IMR-90 (cell line): Measurements from ENCODE around the gene MAML2. TPM values are rescaled to one million over a fixed set of nuclear protein-coding genes. Genes with fewer than 3 reads are reported as not detected.

Experiments used
- ATAC-seq: fragments of 200-7000 bp; cut with Tn5 transposase; 2 replicates; pipeline ENCODE4 v1.9.1; 2020; ENCODE audit warnings: low read depth, mild to moderate bottlenecking, moderate library complexity
- BruUV-seq: library from RNA; stranded (reverse); fragments of 400-500 nt; replicated peaks from 2 replicates; lab custom pipeline; 2021; lab: Mats Ljungman, UMichigan
- CTCF ChIA-PET: fragments of 300-600 bp; formaldehyde crosslinking; extraction: SDS; loops from one replicate; lab custom pipeline; 2021; ENCODE audit warnings: antibody characterized with exemption; lab: Yijun Ruan, JAX
- POLR2A ChIA-PET: fragments of 300-600 bp; sonication (Branson Sonifier 250); formaldehyde crosslinking; loops from one replicate; lab custom pipeline; 2022; ENCODE audit warnings: antibody characterized with exemption; ENCODE audit not compliant: unreplicated experiment; lab: Charles Lee
- DNase-seq: peaks from one replicate; pipeline ENCODE4 v3.0.0; 2013
- H2AFZ ChIP-seq: replicated peaks from 2 replicates; pipeline ENCODE3; 2013; ENCODE audit warnings: low read length, mild to moderate bottlenecking; ENCODE audit not compliant: poor library complexity
- H2AK5ac ChIP-seq: 2 replicates; pipeline ENCODE4 v1.6.1; 2013; ENCODE audit warnings: low read depth, low read length, inconsistent platforms
- H2AK9ac ChIP-seq: replicated peaks from 2 replicates; pipeline ENCODE3; 2013; ENCODE audit warnings: mild to moderate bottlenecking, low read depth, low read length, moderate library complexity; ENCODE audit not compliant: poor library complexity
- H2BK120ac ChIP-seq: 2 replicates; pipeline ENCODE4 v1.6.1; 2013; ENCODE audit warnings: low read depth, low read length, inconsistent platforms
- H2BK15ac ChIP-seq: 3 replicates; pipeline ENCODE4 v1.6.1; 2013; ENCODE audit warnings: low read depth, low read length, inconsistent platforms
- H2BK20ac ChIP-seq: 2 replicates; pipeline ENCODE4 v1.6.1; 2013; ENCODE audit warnings: low read depth, mild to moderate bottlenecking, inconsistent platforms, low read length, moderate library complexity
- H2BK5ac ChIP-seq: 2 replicates; pipeline ENCODE4 v1.6.1; 2013; ENCODE audit warnings: mild to moderate bottlenecking, low read depth, low read length, inconsistent platforms; ENCODE audit not compliant: poor library complexity, severe bottlenecking
- H3K14ac ChIP-seq: replicated peaks from 2 replicates; pipeline ENCODE4 v1.6.1; 2013; ENCODE audit warnings: low read depth, low read length, inconsistent platforms
- H3K18ac ChIP-seq: 2 replicates; pipeline ENCODE4 v1.6.1; 2013; ENCODE audit warnings: low read depth, low read length, control low read depth
- H3K23ac ChIP-seq: 2 replicates; pipeline ENCODE4 v1.6.1; 2013; ENCODE audit warnings: low read depth, low read length, inconsistent platforms
- H3K27ac ChIP-seq: 2 replicates; pipeline ENCODE4 v1.5.1; 2013; ENCODE audit warnings: mild to moderate bottlenecking, control low read depth, low read length; ENCODE audit not compliant: insufficient read depth
- H3K27me3 ChIP-seq: 2 replicates; pipeline ENCODE4 v1.6.1; 2013; ENCODE audit warnings: low read length; ENCODE audit not compliant: control insufficient read depth, insufficient read depth
- H3K36me3 ChIP-seq: 2 replicates; pipeline ENCODE4 v1.6.1; 2013; ENCODE audit warnings: low read length, mixed read lengths; ENCODE audit not compliant: control insufficient read depth, insufficient read depth
- H3K4ac ChIP-seq: 2 replicates; pipeline ENCODE4 v1.6.1; 2013; ENCODE audit warnings: low read depth, low read length, inconsistent platforms
- H3K4me1 ChIP-seq: 2 replicates; pipeline ENCODE4 v1.6.1; 2013; ENCODE audit warnings: low read length, mixed read lengths; ENCODE audit not compliant: control insufficient read depth, insufficient read depth
- H3K4me2 ChIP-seq: 2 replicates; pipeline ENCODE4 v1.6.1; 2013; ENCODE audit warnings: low read depth, mild to moderate bottlenecking, control low read depth, low read length, moderate library complexity
- H3K4me3 ChIP-seq: 2 replicates; pipeline ENCODE4 v1.5.1; 2013; ENCODE audit warnings: low read depth, mild to moderate bottlenecking, control low read depth, low read length, moderate library complexity; ENCODE audit not compliant: insufficient read depth
- H3K56ac ChIP-seq: 2 replicates; pipeline ENCODE4 v1.6.1; 2013; ENCODE audit warnings: low read length, inconsistent platforms; ENCODE audit not compliant: insufficient read depth; ENCODE audit errors: extremely low read depth
- H3K79me1 ChIP-seq, 2 experiments: 2 replicates each; pipeline ENCODE4 v1.6.1; 2013; ENCODE audit warnings: low read length in 2 of 2, inconsistent platforms in 1 of 2, low read depth in 1 of 2
- H3K9ac ChIP-seq: 2 replicates; pipeline ENCODE4 v1.6.1; 2013; ENCODE audit warnings: low read depth, low read length, control low read depth
- H3K9me1 ChIP-seq: 2 replicates; pipeline ENCODE4 v1.6.1; 2013; ENCODE audit warnings: low read length, inconsistent platforms; ENCODE audit not compliant: insufficient read depth
- H3K9me3 ChIP-seq: 2 replicates; pipeline ENCODE4 v1.6.1; 2013; ENCODE audit warnings: low read length; ENCODE audit not compliant: control insufficient read depth, insufficient read depth
- H4K20me1 ChIP-seq: 2 replicates; pipeline ENCODE4 v1.6.1; 2013; ENCODE audit warnings: low read length, inconsistent platforms; ENCODE audit not compliant: insufficient read depth
- H4K5ac ChIP-seq: 2 replicates; pipeline ENCODE4 v1.6.1; 2013; ENCODE audit warnings: mild to moderate bottlenecking, low read depth, low read length, control low read depth
- H4K8ac ChIP-seq, 2 experiments: 2 replicates each; pipeline ENCODE4 v1.6.1; 2013; ENCODE audit warnings: low read depth in 2 of 2, low read length in 2 of 2, control low read depth in 1 of 2, inconsistent platforms in 1 of 2
- H4K91ac ChIP-seq: 2 replicates; pipeline ENCODE4 v1.6.1; 2013; ENCODE audit warnings: low read depth, low read length, inconsistent platforms; ENCODE audit not compliant: insufficient read depth
- BHLHE40 ChIP-seq: fragments of 150-350 bp; IDR thresholded peaks from 2 replicates; pipeline ENCODE4 v1.6.1; 2016; ENCODE audit warnings: mild to moderate bottlenecking, low read depth, low read length
- CEBPB ChIP-seq: IDR thresholded peaks from 2 replicates; pipeline ENCODE4 v1.6.1; 2012; ENCODE audit warnings: low read depth, low read length, improper control_type of control experiment
- ELK1 ChIP-seq: fragments of 150-350 bp; IDR thresholded peaks from 2 replicates; pipeline ENCODE4 v1.6.1; 2016; ENCODE audit warnings: low read depth, mild to moderate bottlenecking, low read length, moderate library complexity, borderline replicate concordance
- FOS ChIP-seq: fragments of 150-350 bp; IDR thresholded peaks from 2 replicates; pipeline ENCODE4 v1.6.1; 2016; ENCODE audit warnings: low read depth, low read length
- MAZ ChIP-seq: IDR thresholded peaks from 2 replicates; pipeline ENCODE4 v1.6.1; 2012; ENCODE audit warnings: low read depth, mild to moderate bottlenecking, low read length, improper control_type of control experiment, moderate library complexity, borderline replicate concordance
- POLR2A ChIP-seq: IDR thresholded peaks from 2 replicates; pipeline ENCODE4 v1.6.1; 2012; ENCODE audit warnings: mild to moderate bottlenecking, low read depth, low read length
- RAD21 ChIP-seq: IDR thresholded peaks from 2 replicates; pipeline ENCODE4 v1.6.1; 2012; ENCODE audit warnings: low read length, improper control_type of control experiment
- WGBS, 2 experiments: methylation state at CpG; one replicate each; pipeline versions ENCODE4 v1.1.5 to v1.1.7; 2013; ENCODE audit warnings: missing lambda C conversion rate in 2 of 2; ENCODE audit not compliant: insufficient read length in 1 of 2; ENCODE audit errors: extremely low coverage in 2 of 2; 5-methylcytosine and 5-hydroxymethylcytosine counted together
- dilution Hi-C: fragments of 300-500 bp; cut with HindIII; formaldehyde crosslinking; loops from one replicate; pipeline ENCODE4 v1.14.3; 2018; ENCODE audit warnings: low sequenced_read_pairs; ENCODE audit not compliant: unreplicated experiment
- in situ Hi-C: fragments of 300-500 bp; cut with MboI; formaldehyde crosslinking; loops from 3 replicates; pipeline ENCODE4 v1.14.3; 2019; ENCODE audit warnings: low sequenced_read_pairs, inconsistent platforms, mixed read lengths
- intact Hi-C: fragments of 100-400 bp; cut with micrococcal nuclease; formaldehyde crosslinking; loops from 2 replicates; pipeline ENCODE4 v1.10.0; 2022
- polyA plus RNA-seq, 3 experiments: library from polyadenylated mRNA; depleted of rRNA; stranded (reverse); fragments of >200 nt; gene quantifications; 2 replicates each; pipeline ENCODE4 v1.2.3, GENCODE V29; 2012; ENCODE audit warnings: low replicate concordance in 1 of 3
- total RNA-seq: library from RNA; depleted of rRNA; stranded (reverse); fragments of >200 nt; gene quantifications from 2 replicates; pipeline ENCODE4 v1.2.3, GENCODE V29; 2012

MAML2 gene
- total and polyA plus RNA-seq, 2 of the 4 experiments (the other 2 are of a cell fraction), result 15.0 to 19.5 TPM

- Histone ChIP-seq H2BK5ac (no peak overlapping the region), H3K18ac (no peak overlapping the region), H2AK5ac (no peak overlapping the region), H3K9ac (no peak overlapping the region), H3K23ac (no peak overlapping the region), H3K4me2 (no peak overlapping the region), H4K20me1 (no peaks in the 10 kb centered on the region; the same call in 1 of the 2 replicates), H2BK20ac (no peak overlapping the region), H2BK15ac (no peak overlapping the region), H3K14ac (no peak overlapping the region), H3K36me3 (peaks cover 12% of the 10 kb centered on the region), H2AFZ (no peak overlapping the region), H3K27ac (no peak overlapping the region), H2AK9ac (no peak overlapping the region), H3K56ac (no peak overlapping the region), H4K5ac (no peak overlapping the region), H3K27me3 (no peaks in the 10 kb centered on the region), H4K8ac (no peak overlapping the region), H3K4me3 (no peak overlapping the region), H3K4ac (no peak overlapping the region), H3K79me1 (peaks cover 49 to 70% of the 10 kb centered on the region in 2 experiments), H2BK120ac (no peak overlapping the region), H3K4me1 (peaks cover 14% of the 10 kb centered on the region), H3K9me1 (peaks cover 8% of the 10 kb centered on the region), H3K9me3 (no peaks in the 10 kb centered on the region), H4K91ac (no peak overlapping the region; the same call in 1 of the 2 replicates)
- POLR2A ChIA-PET, result no interaction called here
- ATAC-seq (no peak), DNase-seq (no peak)
- WGBS, 2 experiments, result 100% methylated on average over 4 of the region's 8 CpGs; no CpG with 5 or more reads in 1 of the 2 experiments
- intact Hi-C loops, result loop anchor here (2.0 kb wide), 1 partner anchor 242 kb away; no protein-coding TSS in a partner anchor
- CTCF ChIA-PET, result interaction anchor here (0.5 to 1.5 kb wide), 2 partner anchors 106 to 146 kb away, joined by 3 read pairs; no protein-coding TSS in a partner anchor
- in situ Hi-C loops, result no loop called here
- TF ChIP-seq BHLHE40 (no peak), RAD21 (no peak), ELK1 (no peak), MAZ (no peak), POLR2A (no peak), FOS (no peak), CEBPB (no peak)
- BruUV-seq, result TSS peak; percentile 56
- dilution Hi-C loops, result no loop called here
These were observed 250.5 kb downstream of the MAML2 start for GRCh38 chr11:96092511-96092910.
